Omental fat pad (tissue), 4 donors: ENCODE measurements around the gene LAIR2. TPM values are rescaled to one million over a fixed set of nuclear protein-coding genes. Genes with fewer than 3 reads are reported as not detected.
"Not testable (repeated sequence)": the region's sequence is repeated elsewhere in the genome, so short reads cannot be mapped to it uniquely, and the experiment has no call there.

Experiments used
- ATAC-seq: fragments of 150-250 bp; one replicate; pipeline ENCODE4 v1.9.1; 2016; ENCODE audit warnings: mild to moderate bottlenecking, moderate library complexity; ENCODE audit not compliant: low FRiP score
- DNase-seq: peaks from one replicate; pipeline ENCODE4 v3.0.0-alpha.2; 2019; ENCODE audit warnings: low spot score
- CTCF ChIP-seq, 3 donors: fragments of 450-650 bp; IDR thresholded peaks; one replicate each; pipeline ENCODE4 v1.5.1; 2016 to 2017; ENCODE audit warnings: antibody characterized with exemption in 3 of 3, mild to moderate bottlenecking in 3 of 3, moderate library complexity in 2 of 3
- total RNA-seq, 4 donors: library from RNA; depleted of rRNA; stranded (reverse); fragments of >200 nt; gene quantifications; one replicate each; pipeline ENCODE4 v1.1.0, GENCODE V29; 2016

Gene LAIR2
- total RNA-seq, 4 donors from 2014 or later, result not detected

- DNase-seq (no peak), ATAC-seq (no peak)
- TF ChIP-seq CTCF (IDR thresholded peaks at IDR 0.05), result no peak
Observed at GRCh38 chr19:54489341-54489740, 13.3 kb upstream of the LAIR2 start.

DNA sequence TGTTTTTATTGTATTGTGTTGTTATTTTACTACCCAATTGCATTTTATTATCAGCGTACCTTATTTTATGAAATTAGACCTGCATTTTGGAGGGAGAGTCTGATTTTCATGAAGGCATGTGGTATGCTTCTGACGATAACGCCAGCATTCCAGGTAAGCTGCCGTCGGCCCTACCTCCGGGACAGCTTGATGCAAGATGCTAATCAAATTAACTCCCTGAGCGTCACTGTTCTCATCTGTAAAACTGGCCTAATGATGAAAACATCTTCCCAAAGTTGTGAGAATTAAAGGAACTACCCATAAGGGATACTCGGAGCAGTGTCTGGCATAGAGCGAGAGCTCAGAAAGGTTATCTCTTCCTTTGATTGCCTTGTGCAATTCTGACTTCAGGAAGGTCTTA, 12.9 kb upstream of the LAIR2 start:
- DNase-seq (no peak), ATAC-seq (no peak)
- TF ChIP-seq CTCF (IDR thresholded peaks at IDR 0.05), result no peak

DNA sequence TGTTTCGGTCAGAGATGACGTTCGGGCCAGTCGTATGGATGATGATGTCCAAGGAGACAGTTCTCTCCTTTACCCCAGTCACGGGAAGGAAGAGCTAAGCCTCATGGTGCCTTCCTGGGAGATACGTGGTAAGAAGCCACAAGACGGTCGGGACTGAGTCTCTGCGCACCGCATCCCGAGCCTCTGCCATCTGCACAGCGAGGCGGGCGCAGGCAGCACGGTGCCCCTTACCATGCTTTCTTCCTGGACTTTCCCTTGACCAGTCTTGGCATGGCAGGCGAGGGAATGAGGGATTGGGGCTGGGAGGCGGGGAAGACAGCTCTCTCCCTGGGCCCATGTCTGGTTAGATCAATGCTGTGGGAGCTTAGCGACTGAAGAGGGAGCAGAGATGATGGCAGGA, 10.1 kb upstream of the LAIR2 start:
- ATAC-seq, result no peak
- TF ChIP-seq CTCF (IDR thresholded peaks at IDR 0.05), result no peak
- DNase-seq, result no peak

GRCh38 chr19:54493056-54493455, 9.6 kb upstream of the LAIR2 start:
- not testable (repeated sequence) for DNase-seq, ATAC-seq

DNA sequence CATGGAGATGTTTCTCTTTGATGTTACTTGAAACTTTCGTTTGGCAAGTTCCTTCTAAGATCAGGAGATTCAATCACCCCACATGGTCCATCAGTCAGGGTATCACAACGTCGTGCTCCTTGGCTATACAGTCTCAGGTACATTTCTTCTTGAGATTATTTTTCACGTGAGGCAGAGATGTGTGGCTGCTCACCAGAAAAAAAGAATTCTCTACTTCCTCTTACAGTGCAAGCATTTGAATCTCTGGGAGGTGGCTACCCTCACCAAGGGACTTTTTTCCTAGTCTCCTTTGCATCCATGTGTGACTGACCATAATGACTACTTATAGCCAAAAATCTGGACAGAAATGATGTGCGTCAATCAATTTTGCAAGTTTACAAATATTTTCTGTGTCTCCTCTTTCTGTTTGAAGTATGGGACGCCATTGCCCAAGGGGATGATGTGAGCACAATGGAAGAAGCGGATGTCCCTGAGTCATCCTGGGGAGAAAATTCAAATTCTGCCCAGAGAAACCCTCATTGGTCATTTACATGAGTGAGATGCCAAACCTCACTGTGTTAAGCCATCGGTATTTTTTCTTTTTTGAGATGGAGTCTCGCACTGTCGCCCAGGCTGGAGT, 8.6 kb upstream of the LAIR2 start:
- TF ChIP-seq CTCF (IDR thresholded peaks at IDR 0.05), result no peak
- ATAC-seq (no peak), DNase-seq (no peak)

- DNase-seq, ATAC-seq: not testable (repeated sequence)
Observed at GRCh38 chr19:54495284-54495683, 7.3 kb upstream of the LAIR2 start.

DNA sequence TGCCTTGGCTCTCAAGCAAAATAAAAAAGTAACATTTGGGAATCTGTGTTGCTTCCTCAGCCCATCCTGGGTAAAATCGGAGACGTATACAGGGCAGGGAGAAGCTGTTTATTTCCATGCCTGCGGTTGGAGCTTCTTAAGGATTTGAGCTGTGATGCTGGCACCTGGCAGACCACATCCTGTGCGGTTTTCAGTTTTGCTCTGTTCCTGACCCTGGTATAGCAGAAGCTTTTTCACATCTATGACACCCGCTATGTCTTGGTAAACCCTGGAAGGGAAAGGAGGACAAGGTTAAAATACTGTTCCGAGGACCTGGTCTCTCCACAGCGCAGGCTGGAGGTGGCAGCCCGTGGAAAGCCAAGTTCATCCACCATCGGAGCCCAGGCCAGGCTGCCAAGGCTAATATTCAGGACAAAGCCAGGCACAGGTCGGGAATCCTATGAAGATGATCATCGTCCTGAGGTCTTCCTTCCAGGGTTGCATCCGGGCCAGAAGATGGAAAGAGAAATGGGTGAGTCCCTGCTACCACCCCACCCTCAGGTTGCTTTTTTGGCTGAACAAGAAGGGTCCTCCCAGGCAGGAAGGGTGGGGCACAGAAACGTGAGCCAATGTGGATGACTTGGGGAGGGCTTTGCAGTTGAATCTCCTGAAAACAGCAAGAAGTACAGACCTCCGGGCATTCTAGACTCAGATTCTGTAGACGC, 4.7 kb upstream of the LAIR2 start:
- ATAC-seq, DNase-seq: not testable (repeated sequence)

DNA sequence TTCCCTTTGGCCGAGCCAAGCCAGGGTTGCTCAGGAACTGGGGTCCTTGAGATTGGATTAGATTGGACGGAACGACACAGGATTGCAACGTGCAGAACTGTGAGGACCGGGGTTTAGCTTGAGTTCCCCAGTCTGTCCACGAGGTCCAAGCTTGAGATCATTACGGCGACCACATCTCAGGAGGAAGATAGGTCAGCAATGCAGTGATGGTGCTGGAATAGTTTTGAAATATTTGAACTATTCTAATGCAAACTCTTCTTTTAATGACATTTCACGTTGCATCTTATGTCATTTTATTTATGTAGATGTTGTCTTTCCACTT, 4.2 kb upstream of the LAIR2 start:
- not testable (repeated sequence) for ATAC-seq, DNase-seq

GRCh38 chr19:54505542-54505941, 2.9 kb downstream of the LAIR2 start:
- not testable (repeated sequence) for ATAC-seq, DNase-seq

- DNase-seq, result no peak
- TF ChIP-seq CTCF (IDR thresholded peaks at IDR 0.05), result no peak
- ATAC-seq, result no peak
Observed at GRCh38 chr19:54506079-54506478, 3.4 kb downstream of the LAIR2 start.

DNA sequence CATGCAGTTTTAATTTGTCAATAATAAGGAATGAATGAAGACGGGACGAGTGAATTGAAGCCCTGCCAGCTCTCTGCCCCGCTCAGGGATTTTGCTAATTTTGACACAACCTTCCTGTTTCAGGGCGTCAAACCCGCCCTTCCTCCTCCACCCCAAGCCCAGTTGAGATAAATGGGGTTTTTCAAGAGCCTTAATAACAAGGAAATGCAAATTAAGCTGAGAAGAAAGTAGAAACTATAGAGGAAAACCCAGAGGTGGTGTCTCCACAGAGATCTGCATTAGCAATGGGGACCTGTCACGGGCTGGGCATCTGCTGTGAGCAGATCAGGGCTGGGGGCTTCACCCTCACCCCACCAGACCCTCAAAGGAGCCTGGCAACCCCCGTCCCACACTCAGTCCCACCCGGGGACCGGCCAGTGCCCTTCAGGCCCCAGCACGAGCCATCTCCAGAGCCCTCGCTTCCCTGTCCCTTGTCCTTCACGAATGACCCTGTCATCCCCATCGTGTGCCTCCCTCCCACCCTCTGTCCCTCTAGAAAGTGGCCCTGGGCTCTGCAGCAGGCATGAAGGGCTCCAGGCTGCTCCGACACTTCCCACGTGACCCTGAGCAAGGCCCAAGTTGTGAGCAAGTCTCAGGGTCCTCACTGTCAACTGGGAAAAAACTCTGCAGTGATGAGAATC, 4.5 kb downstream of the LAIR2 start:
- not testable (repeated sequence) for ATAC-seq

More for the DNA sequence above, 4.5 kb downstream of the LAIR2 start:
- DNase-seq, result not testable (repeated sequence)
